Measurements from ENCODE around the gene NLRP6.
A peak's percentile ranks its signal among the peaks of the same experiment; 100 is the strongest.
"Not testable (repeated sequence)": the region's sequence is repeated elsewhere in the genome, so short reads cannot be mapped to it uniquely, and the experiment has no call there.

The NLRP6 gene

DNA sequence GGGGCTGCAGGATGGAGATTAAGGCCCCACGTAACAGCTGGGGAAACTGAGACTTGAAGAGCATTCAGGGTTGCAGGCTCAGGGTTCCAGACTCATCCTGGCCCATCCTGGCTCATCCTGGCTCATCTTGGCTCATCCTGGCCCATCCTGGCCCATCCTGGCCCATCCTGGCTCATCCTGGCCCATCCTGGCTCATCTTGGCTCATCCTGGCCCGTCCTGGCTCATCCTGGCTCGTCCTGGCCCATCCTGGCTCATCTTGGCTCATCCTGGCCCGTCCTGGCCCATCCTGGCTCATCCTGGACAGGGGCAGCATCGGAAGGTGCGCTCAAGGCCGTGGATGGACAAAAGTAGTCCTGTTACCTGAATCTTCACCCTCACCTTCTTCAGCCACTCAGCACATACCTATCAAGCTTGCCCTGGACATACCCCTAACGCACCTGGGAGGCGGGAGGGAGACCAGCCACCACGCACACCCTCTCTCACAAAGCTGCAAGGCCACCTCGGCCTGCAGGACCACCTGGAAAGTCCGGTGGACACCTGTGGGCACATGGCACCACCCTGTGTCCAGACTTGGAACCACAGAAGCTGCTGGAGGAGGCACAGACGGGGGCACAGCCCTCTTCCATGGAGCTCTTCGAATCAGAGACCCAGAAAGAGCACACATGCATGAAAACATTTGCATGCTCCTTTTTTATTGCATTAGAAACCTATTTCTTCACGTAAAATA lies 20.3 kb upstream of the NLRP6 start:
- no peaks in the 10 kb centered on the region; the same call in 1 of the 2 replicates for H3K9me3 ChIP-seq (ENCODE audit: insufficient read depth, low read depth, low read length)
- no peak overlapping the region for H3K9ac ChIP-seq (ENCODE audit: low read depth, low read length)
- H3K27ac ChIP-seq (ENCODE audit: low read length) = no peak overlapping the region
- H3K36me3 ChIP-seq (ENCODE audit: insufficient read depth, low read depth, low read length) = peaks cover 9% of the 10 kb centered on the region
- H3K27me3 ChIP-seq (ENCODE audit: insufficient read depth, low read length) = no peaks in the 10 kb centered on the region
- H3K4me1 ChIP-seq (ENCODE audit: insufficient read depth, low read length) = no peaks in the 10 kb centered on the region
- no peak overlapping the region for H3K4me3 ChIP-seq (ENCODE audit: low read length)

DNA sequence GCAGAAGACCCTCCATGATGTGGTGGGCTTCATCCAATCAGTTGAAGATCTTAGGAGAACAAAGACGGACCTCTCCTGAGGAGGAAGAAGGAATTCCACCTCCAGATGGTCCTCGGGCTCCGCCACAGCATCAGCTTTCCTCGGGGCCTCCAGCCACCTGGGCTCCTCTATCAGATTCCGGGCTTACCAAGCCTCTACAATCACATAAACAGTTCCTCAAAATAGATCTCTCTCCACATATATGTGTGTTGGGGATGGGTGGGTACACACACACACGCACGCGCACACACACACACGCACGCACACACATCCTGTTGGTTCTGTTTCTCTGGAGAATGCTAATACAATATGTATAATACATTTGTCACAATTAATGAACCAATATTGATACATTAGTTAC lies 18.8 kb upstream of the NLRP6 start:
- H3K4me1 ChIP-seq (ENCODE audit: insufficient read depth, low read length) = no peaks in the 10 kb centered on the region
- no peak overlapping the region for H3K9ac ChIP-seq (ENCODE audit: low read depth, low read length)
- no peak overlapping the region for H3K27ac ChIP-seq (ENCODE audit: low read length)
- no peaks in the 10 kb centered on the region; the same call in 1 of the 2 replicates for H3K9me3 ChIP-seq (ENCODE audit: insufficient read depth, low read depth, low read length)
- no peaks in the 10 kb centered on the region for H3K27me3 ChIP-seq (ENCODE audit: insufficient read depth, low read length)
- H3K36me3 ChIP-seq (ENCODE audit: insufficient read depth, low read depth, low read length) = no peaks in the 10 kb centered on the region
- no peak overlapping the region for H3K4me3 ChIP-seq (ENCODE audit: low read length)

DNA sequence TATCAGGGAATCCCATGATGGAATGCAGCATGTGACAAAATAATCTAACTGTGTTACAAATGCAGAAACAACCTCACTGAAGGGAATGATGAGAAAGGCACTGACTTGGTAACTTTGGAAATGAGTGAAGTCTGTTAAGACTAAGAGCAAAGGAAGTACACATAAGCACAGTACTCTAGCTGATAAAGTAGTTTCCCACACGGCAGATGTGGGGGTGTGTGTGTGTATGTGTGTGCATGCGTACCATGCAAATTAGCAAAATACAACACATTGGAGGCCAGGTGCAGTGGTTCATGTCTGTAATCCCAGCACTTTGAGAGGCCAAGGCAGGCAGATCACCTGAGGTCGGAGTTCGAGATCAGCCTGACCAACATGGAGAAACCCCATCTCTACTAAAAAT lies 16.6 kb upstream of the NLRP6 start:
- H3K9ac ChIP-seq (ENCODE audit: low read depth, low read length) = no peak overlapping the region
- H3K27ac ChIP-seq (ENCODE audit: low read length) = no peak overlapping the region
- no peaks in the 10 kb centered on the region for H3K36me3 ChIP-seq (ENCODE audit: insufficient read depth, low read depth, low read length)
- H3K4me1 ChIP-seq (ENCODE audit: insufficient read depth, low read length) = no peaks in the 10 kb centered on the region
- H3K27me3 ChIP-seq (ENCODE audit: insufficient read depth, low read length) = no peaks in the 10 kb centered on the region
- H3K4me3 ChIP-seq (ENCODE audit: low read length) = no peak overlapping the region
- H3K9me3 ChIP-seq (ENCODE audit: insufficient read depth, low read depth, low read length) = peaks cover 1% of the 10 kb centered on the region

DNA sequence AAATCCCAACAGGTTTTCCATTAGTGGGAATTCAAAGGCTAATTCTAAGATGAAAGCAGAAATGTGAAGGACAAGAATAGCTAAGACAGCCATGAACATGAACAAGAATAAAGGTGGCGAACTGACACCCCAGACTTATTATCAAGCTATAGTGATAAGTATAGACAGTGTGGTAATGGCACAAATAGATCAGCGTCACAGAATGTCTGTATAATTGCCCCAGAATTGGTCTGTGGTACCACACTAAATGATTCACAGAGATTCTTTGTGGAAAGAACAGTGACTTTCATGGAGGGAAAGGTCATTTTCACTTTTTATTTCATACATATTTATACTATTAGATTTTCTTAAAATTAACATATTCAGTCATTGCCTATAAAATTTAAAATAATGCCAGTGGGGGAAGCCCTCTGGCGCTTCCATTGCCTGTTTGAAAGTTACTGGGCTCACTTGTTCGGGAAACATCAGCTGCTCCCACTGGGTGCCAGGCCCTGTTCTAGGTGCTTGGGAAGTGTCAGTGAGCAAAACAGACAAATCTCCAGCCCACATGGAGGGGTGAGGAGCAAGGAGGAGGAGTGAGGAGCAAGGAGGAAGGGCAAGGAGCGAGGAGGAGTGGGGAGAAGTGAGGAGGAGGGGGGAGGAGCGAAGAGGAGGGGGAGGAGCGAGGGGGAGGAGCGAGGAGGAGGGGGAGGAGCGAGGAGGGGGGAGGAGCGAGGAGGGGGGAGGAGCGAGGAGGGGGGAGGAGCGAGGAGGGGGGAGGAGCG lies 11.3 kb upstream of the NLRP6 start:
- H3K4me3 ChIP-seq (ENCODE audit: low read length) = no peak overlapping the region
- peaks cover 5% of the 10 kb centered on the region; the same call in 1 of the 2 replicates for H3K4me1 ChIP-seq (ENCODE audit: insufficient read depth, low read length)
- 0 out of 2 replicates have a peak, but pooled peaks cover 5% of the 10 kb centered on the region for H3K27me3 ChIP-seq (ENCODE audit: insufficient read depth, low read length)
- H3K9ac ChIP-seq (ENCODE audit: low read depth, low read length) = no peak overlapping the region
- H3K27ac ChIP-seq (ENCODE audit: low read length) = no peak overlapping the region
- H3K36me3 ChIP-seq (ENCODE audit: insufficient read depth, low read depth, low read length) = no peaks in the 10 kb centered on the region
- peaks cover 3% of the 10 kb centered on the region for H3K9me3 ChIP-seq (ENCODE audit: insufficient read depth, low read depth, low read length)

DNA sequence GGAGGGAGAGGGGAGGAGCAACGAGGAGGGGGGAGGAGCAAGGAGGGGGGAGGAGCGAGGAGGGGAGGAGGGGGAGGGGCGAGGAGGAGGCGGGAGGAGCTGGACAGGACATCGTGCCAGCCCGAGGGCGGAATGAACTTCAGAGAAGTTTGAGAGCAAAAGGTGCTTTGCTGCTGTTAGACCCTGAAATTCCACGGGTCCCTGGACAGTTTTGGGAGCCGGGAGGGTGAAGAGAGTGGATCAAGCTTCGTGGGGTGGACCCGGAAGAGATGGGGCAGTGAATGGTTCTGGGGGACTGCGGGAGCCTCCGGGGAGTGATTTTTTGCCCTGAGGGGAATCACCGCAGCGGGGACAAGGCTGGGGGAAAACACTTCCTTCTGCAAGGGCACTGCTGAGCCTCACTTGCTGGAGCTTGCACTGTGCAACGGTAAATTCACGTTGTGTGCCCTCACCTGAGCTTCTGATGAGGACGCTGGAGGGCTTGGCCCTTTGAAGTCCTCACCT lies 10.7 kb upstream of the NLRP6 start:
- Histone ChIP-seq H3K4me3 (ENCODE audit: low read length) (peak overlapping the region; percentile 43; the same call in 1 of the 2 replicates), H3K9me3 (ENCODE audit: insufficient read depth, low read depth, low read length) (peaks cover 3% of the 10 kb centered on the region), H3K36me3 (ENCODE audit: insufficient read depth, low read depth, low read length) (no peaks in the 10 kb centered on the region), H3K27ac (ENCODE audit: low read length) (no peak overlapping the region), H3K27me3 (ENCODE audit: insufficient read depth, low read length) (0 out of 2 replicates have a peak, but pooled peaks cover 5% of the 10 kb centered on the region), H3K4me1 (ENCODE audit: insufficient read depth, low read length) (peaks cover 5% of the 10 kb centered on the region; the same call in 1 of the 2 replicates), H3K9ac (ENCODE audit: low read depth, low read length) (no peak overlapping the region)

DNA sequence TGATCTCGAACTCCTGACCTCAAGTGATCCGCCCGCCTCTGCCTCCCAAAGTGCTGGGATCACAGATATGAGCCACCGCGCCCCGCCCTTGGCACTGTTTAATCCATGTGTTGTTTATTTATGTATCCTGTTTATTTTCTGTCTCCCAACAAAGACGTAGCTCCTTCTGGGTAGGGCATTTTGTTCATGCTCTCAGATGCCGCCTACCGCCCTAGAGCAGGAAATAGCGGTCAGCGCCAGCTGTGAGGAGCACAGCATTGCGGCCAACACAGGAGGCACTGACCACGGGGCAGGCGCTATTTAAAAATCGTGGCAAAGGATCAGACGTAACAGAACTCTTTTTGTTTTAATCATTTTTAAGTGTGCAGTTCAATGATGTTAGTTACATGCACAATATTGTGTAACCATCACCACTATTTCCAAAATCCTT lies 9.5 kb upstream of the NLRP6 start:
- H3K4me3 ChIP-seq (ENCODE audit: low read length) = peak overlapping the region; percentile 55; the same call in 1 of the 2 replicates

DNA sequence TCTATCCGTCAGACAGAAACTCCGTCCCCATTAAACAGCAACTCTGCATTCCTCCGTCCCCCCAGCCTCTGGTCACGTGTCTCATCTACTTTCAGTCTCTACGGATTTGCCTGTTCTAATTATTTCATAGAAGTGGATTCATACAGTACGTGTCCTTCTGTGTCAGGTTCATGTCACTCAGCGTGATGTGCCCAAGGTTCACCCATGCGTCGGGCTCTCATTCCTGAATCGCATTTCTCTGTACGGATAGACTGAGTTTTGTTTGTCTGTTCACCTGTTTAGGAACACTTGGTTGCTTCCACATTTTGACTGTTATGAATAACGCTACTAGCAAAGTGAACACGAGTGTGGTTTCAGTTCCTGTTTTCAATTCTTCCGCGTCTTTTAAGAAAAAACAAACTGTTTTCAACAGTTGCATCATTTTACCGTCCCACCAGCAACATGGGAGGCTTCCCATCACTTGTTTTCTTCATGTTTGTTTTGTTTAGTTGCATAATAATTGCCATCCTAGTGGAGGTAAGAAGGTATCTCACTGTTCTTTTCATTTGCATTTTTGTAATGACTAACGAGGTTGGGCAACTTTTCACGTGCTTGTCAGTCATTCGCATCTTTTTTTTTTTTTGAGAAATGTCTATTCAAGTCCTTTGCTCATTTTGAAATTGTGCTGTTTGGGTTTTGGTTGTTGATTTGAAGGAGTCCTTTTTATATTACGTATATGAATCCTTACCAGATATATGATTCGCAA lies 8.9 kb upstream of the NLRP6 start:
- H3K27me3 ChIP-seq (ENCODE audit: insufficient read depth, low read length) = 0 out of 2 replicates have a peak, but pooled peaks cover 5% of the 10 kb centered on the region
- H3K4me3 ChIP-seq (ENCODE audit: low read length) = peak overlapping the region; percentile 55; the same call in 1 of the 2 replicates
- peaks cover 3% of the 10 kb centered on the region for H3K9me3 ChIP-seq (ENCODE audit: insufficient read depth, low read depth, low read length)
- H3K27ac ChIP-seq (ENCODE audit: low read length) = no peak overlapping the region
- no peaks in the 10 kb centered on the region for H3K36me3 ChIP-seq (ENCODE audit: insufficient read depth, low read depth, low read length)
- H3K4me1 ChIP-seq (ENCODE audit: insufficient read depth, low read length) = peaks cover 5% of the 10 kb centered on the region; the same call in 1 of the 2 replicates
- peak overlapping the region; percentile 70; the same call in 1 of the 2 replicates for H3K9ac ChIP-seq (ENCODE audit: low read depth, low read length)

More for the DNA sequence above, 9.5 kb upstream of the NLRP6 start:
- H3K27me3 ChIP-seq (ENCODE audit: insufficient read depth, low read length); H3K36me3 ChIP-seq (ENCODE audit: insufficient read depth, low read depth, low read length); H3K27ac ChIP-seq (ENCODE audit: low read length); H3K9me3 ChIP-seq (ENCODE audit: insufficient read depth, low read depth, low read length); H3K4me1 ChIP-seq (ENCODE audit: insufficient read depth, low read length): not testable (repeated sequence)
- H3K9ac ChIP-seq (ENCODE audit: low read depth, low read length) = peak overlapping the region; percentile 70; the same call in 1 of the 2 replicates

DNA sequence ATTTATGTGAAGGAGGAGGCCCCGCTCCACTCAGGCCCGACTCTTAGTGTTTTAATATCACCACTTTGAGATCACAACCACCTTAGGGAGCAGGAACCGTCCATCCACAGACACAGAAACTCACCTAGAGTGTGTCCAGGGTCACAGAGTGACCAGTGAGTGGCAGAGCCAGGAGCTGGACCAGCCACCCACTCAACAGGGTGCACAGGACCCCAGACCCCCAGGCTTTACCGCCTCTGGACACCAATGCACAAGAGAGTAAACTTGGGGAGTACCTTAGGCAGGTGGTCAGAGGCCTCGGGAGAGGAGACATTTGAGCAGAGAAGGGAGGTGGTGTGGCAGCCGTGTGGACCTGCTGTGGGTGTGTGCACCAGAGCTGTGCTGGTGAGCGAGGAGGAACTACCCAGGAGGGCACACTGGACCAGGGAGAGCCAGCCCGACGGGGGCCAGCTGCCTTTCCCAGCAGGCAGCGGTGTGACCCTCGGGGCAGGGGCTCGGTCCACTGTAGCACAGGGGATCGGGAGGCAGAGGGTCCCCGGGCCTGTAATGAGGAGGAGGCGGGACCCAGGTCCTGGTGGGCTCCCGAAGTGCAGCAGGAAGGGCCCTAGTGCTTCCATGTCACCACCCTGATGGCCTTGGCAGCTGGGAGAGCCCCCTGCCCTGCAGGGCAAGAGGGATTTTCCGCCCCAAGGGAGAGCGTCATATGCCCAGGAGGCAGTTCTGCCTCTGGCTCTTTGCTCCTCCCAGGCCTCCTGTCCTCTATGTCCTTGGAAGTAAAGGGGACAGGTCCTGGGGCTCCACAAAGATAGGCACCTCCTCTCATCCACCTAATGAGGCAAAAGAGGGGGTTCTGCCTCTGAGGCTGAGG lies 7.5 kb upstream of the NLRP6 start:
- 0 out of 2 replicates have a peak, but pooled peaks cover 5% of the 10 kb centered on the region for H3K27me3 ChIP-seq (ENCODE audit: insufficient read depth, low read length)
- peaks cover 5% of the 10 kb centered on the region; the same call in 1 of the 2 replicates for H3K4me1 ChIP-seq (ENCODE audit: insufficient read depth, low read length)
- H3K9ac ChIP-seq (ENCODE audit: low read depth, low read length) = no peak overlapping the region
- H3K9me3 ChIP-seq (ENCODE audit: insufficient read depth, low read depth, low read length) = peaks cover 3% of the 10 kb centered on the region
- no peak overlapping the region for H3K27ac ChIP-seq (ENCODE audit: low read length)
- no peaks in the 10 kb centered on the region for H3K36me3 ChIP-seq (ENCODE audit: insufficient read depth, low read depth, low read length)
- no peak overlapping the region for H3K4me3 ChIP-seq (ENCODE audit: low read length)

DNA sequence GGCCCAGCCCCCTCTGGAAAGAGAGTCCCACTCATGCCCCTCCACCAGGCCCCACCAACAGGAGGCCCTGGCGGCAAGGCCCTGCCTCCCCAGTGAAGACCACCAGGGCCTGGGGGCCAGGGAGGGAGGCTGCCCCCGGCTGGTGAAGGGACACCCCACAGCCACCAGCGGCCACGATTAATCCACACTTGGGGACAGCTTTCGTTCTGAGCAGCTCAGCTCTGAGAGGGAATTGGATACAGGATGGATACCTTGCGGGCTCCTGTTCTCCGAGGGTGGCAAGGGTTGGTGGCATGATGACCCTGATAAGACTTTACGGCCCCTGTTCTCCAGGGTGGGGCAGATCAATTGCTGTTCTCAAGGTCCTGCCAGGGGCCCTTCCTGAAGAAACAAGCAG lies 6.9 kb upstream of the NLRP6 start:
- H3K4me3 ChIP-seq (ENCODE audit: low read length) = no peak overlapping the region
- H3K4me1 ChIP-seq (ENCODE audit: insufficient read depth, low read length) = peaks cover 5% of the 10 kb centered on the region; the same call in 1 of the 2 replicates
- no peaks in the 10 kb centered on the region for H3K36me3 ChIP-seq (ENCODE audit: insufficient read depth, low read depth, low read length)
- H3K27ac ChIP-seq (ENCODE audit: low read length) = no peak overlapping the region
- H3K9me3 ChIP-seq (ENCODE audit: insufficient read depth, low read depth, low read length) = peaks cover 3% of the 10 kb centered on the region
- H3K9ac ChIP-seq (ENCODE audit: low read depth, low read length) = no peak overlapping the region
- 0 out of 2 replicates have a peak, but pooled peaks cover 5% of the 10 kb centered on the region for H3K27me3 ChIP-seq (ENCODE audit: insufficient read depth, low read length)

DNA sequence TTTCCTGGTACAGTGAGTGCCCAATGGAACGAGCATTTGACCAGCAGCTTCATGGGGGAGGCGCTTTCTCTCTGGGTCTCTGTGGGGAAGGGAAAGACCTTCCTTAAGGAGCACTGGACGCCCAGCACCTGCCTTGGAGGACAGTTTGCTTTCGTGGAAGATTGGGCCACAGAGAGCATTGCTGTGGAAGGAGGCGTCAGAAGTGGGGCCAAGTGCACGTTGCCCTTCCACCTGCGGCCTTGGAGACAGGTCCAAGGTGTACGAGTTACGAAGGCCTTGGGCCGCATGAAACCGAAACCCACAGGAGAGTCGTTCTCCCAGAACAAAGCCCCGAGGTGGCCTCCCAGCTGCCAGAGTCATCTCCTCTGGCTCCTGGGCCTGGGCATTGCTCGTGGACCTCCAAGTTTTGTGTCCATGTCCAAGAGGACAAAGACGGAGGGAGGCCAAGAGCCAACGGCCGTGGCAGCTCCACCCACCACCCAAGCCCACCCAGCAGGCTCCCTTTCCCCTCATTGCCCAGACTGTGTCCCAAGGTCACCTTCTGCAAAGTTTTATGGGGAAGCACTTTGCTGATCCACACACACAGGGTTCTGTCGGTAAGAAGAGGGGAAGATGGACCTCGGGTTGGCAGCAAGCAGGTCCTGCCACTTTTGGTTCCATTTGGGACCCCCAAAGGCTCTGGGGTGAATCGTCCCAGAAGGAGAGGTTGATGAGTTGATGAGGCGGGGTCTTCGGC lies 5.8 kb upstream of the NLRP6 start:
- Histone ChIP-seq H3K9me3 (ENCODE audit: insufficient read depth, low read depth, low read length) (no peaks in the 10 kb centered on the region), H3K36me3 (ENCODE audit: insufficient read depth, low read depth, low read length) (no peaks in the 10 kb centered on the region), H3K27me3 (ENCODE audit: insufficient read depth, low read length) (0 out of 2 replicates have a peak, but pooled peaks cover 5% of the 10 kb centered on the region), H3K4me3 (ENCODE audit: low read length) (no peak overlapping the region), H3K9ac (ENCODE audit: low read depth, low read length) (no peak overlapping the region), H3K4me1 (ENCODE audit: insufficient read depth, low read length) (peaks cover 5% of the 10 kb centered on the region; the same call in 1 of the 2 replicates), H3K27ac (ENCODE audit: low read length) (no peak overlapping the region)
